Activated CD4-positive, alpha-beta T cell treated with anti-CD3 and anti-CD28 coated beads for 36 hours (primary cell): Measurements from ENCODE around the gene TRIM66. TPM values are rescaled to one million over a fixed set of nuclear protein-coding genes. Genes with fewer than 3 reads are reported as not detected.

Experiments
- ATAC-seq: fragments of 200-7000 bp; cut with Tn5 transposase; one replicate; pipeline ENCODE4 v1.10.0; 2021; ENCODE audit warnings: mild to moderate bottlenecking, moderate library complexity
- CTCF ChIA-PET: fragments of 350-600 bp; sonication (Branson Sonifier 250); formaldehyde crosslinking; loops from one replicate; lab custom pipeline; 2021; ENCODE audit warnings: antibody characterized with exemption; lab: Charles Lee
- POLR2A ChIA-PET: fragments of 350-600 bp; sonication (Branson Sonifier 250); formaldehyde crosslinking; loops from one replicate; lab custom pipeline; 2021; ENCODE audit warnings: antibody characterized with exemption, inconsistent platforms; lab: Charles Lee
- DNase-seq: peaks from one replicate; pipeline ENCODE4 v3.0.0-alpha.2; 2020
- H3K27ac Mint-ChIP-seq: one replicate; pipeline ENCODE4 v1.8.0; 2021; ENCODE audit warnings: mixed read lengths
- H3K27me3 Mint-ChIP-seq: one replicate; pipeline ENCODE4 v1.8.0; 2021; ENCODE audit warnings: mixed read lengths
- H3K36me3 Mint-ChIP-seq: one replicate; pipeline ENCODE4 v1.8.0; 2021; ENCODE audit warnings: low read depth, mixed read lengths
- H3K4me1 Mint-ChIP-seq: one replicate; pipeline ENCODE4 v1.8.0; 2021; ENCODE audit warnings: mixed read lengths
- H3K4me3 Mint-ChIP-seq: one replicate; pipeline ENCODE4 v1.8.0; 2021; ENCODE audit warnings: mild to moderate bottlenecking, moderate library complexity, mixed read lengths
- H3K9me3 Mint-ChIP-seq: one replicate; pipeline ENCODE4 v1.8.0; 2021; ENCODE audit warnings: low read depth, mixed read lengths
- intact Hi-C, 2 experiments: fragments of 100-400 bp; cut with DNase I in 1 of 2; cut with micrococcal nuclease in 1 of 2; formaldehyde crosslinking; loops; one replicate each; pipeline versions ENCODE4 v1.14.2 to v1.15.1; 2022 to 2024; cut with DNase I, micrococcal nuclease
- total RNA-seq, 2 experiments: library from RNA; stranded (reverse); gene quantifications; one replicate each; pipeline ENCODE4 v1.2.3, GENCODE V29; 2021

Gene TRIM66
- total RNA-seq, 2 experiments from 2014 or later = 18.3 to 19.5 TPM

- H3K4me3 Mint-ChIP-seq = no peak overlapping the region
- intact Hi-C loops = no loop called here
- ATAC-seq = no peak
- peaks cover 2% of the 10 kb centered on the region for H3K27me3 Mint-ChIP-seq
- no peaks in the 10 kb centered on the region for H3K9me3 Mint-ChIP-seq
- ChIA-PET POLR2A (no interaction called here), CTCF (no interaction called here)
- H3K27ac Mint-ChIP-seq = no peak overlapping the region
- H3K4me1 Mint-ChIP-seq = no peaks in the 10 kb centered on the region
- no peak for DNase-seq
- H3K36me3 Mint-ChIP-seq = no peaks in the 10 kb centered on the region
These were observed 40.3 kb upstream of the TRIM66 start for GRCh38 chr11:8722809-8723208.

- no peaks in the 10 kb centered on the region for H3K9me3 Mint-ChIP-seq
- DNase-seq (no peak), ATAC-seq (no peak)
- ChIA-PET CTCF (no interaction called here), POLR2A (no interaction called here)
- H3K4me3 Mint-ChIP-seq = no peak overlapping the region
- intact Hi-C loops = no loop called here
- peaks cover 2% of the 10 kb centered on the region for H3K27me3 Mint-ChIP-seq
- H3K36me3 Mint-ChIP-seq = no peaks in the 10 kb centered on the region
- no peak overlapping the region for H3K27ac Mint-ChIP-seq
- H3K4me1 Mint-ChIP-seq = peaks cover 6% of the 10 kb centered on the region
These were observed 39.4 kb upstream of the TRIM66 start for GRCh38 chr11:8721609-8722500.

- H3K4me3 Mint-ChIP-seq = no peak overlapping the region
- no peak for DNase-seq
- POLR2A ChIA-PET = no interaction called here
- H3K36me3 Mint-ChIP-seq = no peaks in the 10 kb centered on the region
- CTCF ChIA-PET = interaction anchor here (0.7 kb wide), 1 partner anchor 307 kb away, joined by 3 read pairs; no protein-coding TSS in a partner anchor
- intact Hi-C loops = no loop called here
- peaks cover 2% of the 10 kb centered on the region for H3K27me3 Mint-ChIP-seq
- no peak for ATAC-seq
- no peaks in the 10 kb centered on the region for H3K9me3 Mint-ChIP-seq
- H3K4me1 Mint-ChIP-seq = peaks cover 6% of the 10 kb centered on the region
- no peak overlapping the region for H3K27ac Mint-ChIP-seq
These were observed 38.6 kb upstream of the TRIM66 start for GRCh38 chr11:8720868-8721608.

GRCh38 chr11:8720352-8720751 is 37.9 kb upstream of the TRIM66 start:
- peaks cover 2% of the 10 kb centered on the region for H3K27me3 Mint-ChIP-seq
- no peak for ATAC-seq
- intact Hi-C loops = no loop called here
- H3K4me1 Mint-ChIP-seq = peaks cover 6% of the 10 kb centered on the region
- no peak overlapping the region for H3K27ac Mint-ChIP-seq
- DNase-seq = no peak
- no peaks in the 10 kb centered on the region for H3K9me3 Mint-ChIP-seq
- no peaks in the 10 kb centered on the region for H3K36me3 Mint-ChIP-seq
- ChIA-PET POLR2A (no interaction called here), CTCF (interaction anchor here (0.7 kb wide), 1 partner anchor 306 kb away, joined by 3 read pairs; no protein-coding TSS in a partner anchor)
- no peak overlapping the region for H3K4me3 Mint-ChIP-seq

- no peak for ATAC-seq
- POLR2A ChIA-PET = no interaction called here
- H3K27ac Mint-ChIP-seq = no peak overlapping the region
These were observed 37.3 kb upstream of the TRIM66 start for GRCh38 chr11:8719721-8720120.

GRCh38 chr11:8719211-8719649 is 36.8 kb upstream of the TRIM66 start:
- no peak for DNase-seq

More at GRCh38 chr11:8719721-8720120, 37.3 kb upstream of the TRIM66 start:
- Mint-ChIP-seq H3K27me3 (peaks cover 2% of the 10 kb centered on the region), H3K9me3 (no peaks in the 10 kb centered on the region), H3K4me1 (peaks cover 6% of the 10 kb centered on the region), H3K36me3 (no peaks in the 10 kb centered on the region), H3K4me3 (no peak overlapping the region)
- CTCF ChIA-PET = interaction anchor here (0.7 kb wide), 1 partner anchor 107 kb away, joined by 5 read pairs; no protein-coding TSS in a partner anchor
- intact Hi-C loops = no loop called here
- no peak for DNase-seq

GRCh38 chr11:8717876-8718753 is 35.6 kb upstream of the TRIM66 start:
- no peak overlapping the region for H3K4me3 Mint-ChIP-seq
- ChIA-PET POLR2A (no interaction called here), CTCF (interaction anchor here (0.6 to 0.8 kb wide), 2 partner anchors 16 to 18 kb away, joined by 3 read pairs; no protein-coding TSS in a partner anchor)
- H3K36me3 Mint-ChIP-seq = no peaks in the 10 kb centered on the region
- no peak for ATAC-seq
- DNase-seq = no peak
- intact Hi-C loops = no loop called here
- H3K27me3 Mint-ChIP-seq = peaks cover 2% of the 10 kb centered on the region
- H3K9me3 Mint-ChIP-seq = no peaks in the 10 kb centered on the region
- no peak overlapping the region for H3K27ac Mint-ChIP-seq
- peaks cover 6% of the 10 kb centered on the region for H3K4me1 Mint-ChIP-seq

More at GRCh38 chr11:8719211-8719649, 36.8 kb upstream of the TRIM66 start:
- ATAC-seq = no peak
- Mint-ChIP-seq H3K9me3 (no peaks in the 10 kb centered on the region), H3K4me1 (peaks cover 6% of the 10 kb centered on the region), H3K27me3 (peaks cover 2% of the 10 kb centered on the region), H3K4me3 (no peak overlapping the region), H3K36me3 (no peaks in the 10 kb centered on the region), H3K27ac (no peak overlapping the region)
- POLR2A ChIA-PET = no interaction called here
- CTCF ChIA-PET = interaction anchor here (0.7 kb wide), 1 partner anchor 106 kb away, joined by 5 read pairs; no protein-coding TSS in a partner anchor
- intact Hi-C loops = no loop called here

GRCh38 chr11:8717544-8717875 is 35.0 kb upstream of the TRIM66 start:
- Mint-ChIP-seq H3K36me3 (no peaks in the 10 kb centered on the region), H3K4me3 (no peak overlapping the region), H3K27me3 (peaks cover 2% of the 10 kb centered on the region), H3K9me3 (no peaks in the 10 kb centered on the region), H3K27ac (no peak overlapping the region), H3K4me1 (peaks cover 6% of the 10 kb centered on the region)
- no peak for ATAC-seq
- ChIA-PET POLR2A (no interaction called here), CTCF (interaction anchor here (0.8 kb wide), 1 partner anchor 16 kb away, joined by 3 read pairs; no protein-coding TSS in a partner anchor)
- DNase-seq = no peak
- intact Hi-C loops = no loop called here

- intact Hi-C loops = no loop called here
- ChIA-PET CTCF (no interaction called here), POLR2A (no interaction called here)
- DNase-seq = no peak
- H3K4me1 Mint-ChIP-seq = peaks cover 6% of the 10 kb centered on the region
- H3K9me3 Mint-ChIP-seq = no peaks in the 10 kb centered on the region
- H3K27me3 Mint-ChIP-seq = no peaks in the 10 kb centered on the region
- no peak overlapping the region for H3K27ac Mint-ChIP-seq
- H3K36me3 Mint-ChIP-seq = no peaks in the 10 kb centered on the region
- ATAC-seq = no peak
- H3K4me3 Mint-ChIP-seq = no peak overlapping the region
These were observed 33.0 kb upstream of the TRIM66 start for GRCh38 chr11:8715501-8715900.

- intact Hi-C loops = no loop called here
- Mint-ChIP-seq H3K27me3 (no peaks in the 10 kb centered on the region), H3K36me3 (no peaks in the 10 kb centered on the region), H3K4me1 (peaks cover 6% of the 10 kb centered on the region), H3K9me3 (no peaks in the 10 kb centered on the region), H3K4me3 (no peak overlapping the region), H3K27ac (no peak overlapping the region)
- no peak for DNase-seq
- CTCF ChIA-PET = no interaction called here
- no peak for ATAC-seq
- POLR2A ChIA-PET = no interaction called here
These were observed 32.3 kb upstream of the TRIM66 start for GRCh38 chr11:8714622-8715225.
